HG02870 (cell line): Measurements from ENCODE around the gene MADCAM1.

Source experiments
- ATAC-seq: cut with Tn5 transposase; IDR thresholded peaks from one replicate; pipeline ENCODE4 v1.9.1; 2021; ENCODE audit warnings: mild to moderate bottlenecking, moderate library complexity; ENCODE audit not compliant: unreplicated experiment

Gene MADCAM1

DNA sequence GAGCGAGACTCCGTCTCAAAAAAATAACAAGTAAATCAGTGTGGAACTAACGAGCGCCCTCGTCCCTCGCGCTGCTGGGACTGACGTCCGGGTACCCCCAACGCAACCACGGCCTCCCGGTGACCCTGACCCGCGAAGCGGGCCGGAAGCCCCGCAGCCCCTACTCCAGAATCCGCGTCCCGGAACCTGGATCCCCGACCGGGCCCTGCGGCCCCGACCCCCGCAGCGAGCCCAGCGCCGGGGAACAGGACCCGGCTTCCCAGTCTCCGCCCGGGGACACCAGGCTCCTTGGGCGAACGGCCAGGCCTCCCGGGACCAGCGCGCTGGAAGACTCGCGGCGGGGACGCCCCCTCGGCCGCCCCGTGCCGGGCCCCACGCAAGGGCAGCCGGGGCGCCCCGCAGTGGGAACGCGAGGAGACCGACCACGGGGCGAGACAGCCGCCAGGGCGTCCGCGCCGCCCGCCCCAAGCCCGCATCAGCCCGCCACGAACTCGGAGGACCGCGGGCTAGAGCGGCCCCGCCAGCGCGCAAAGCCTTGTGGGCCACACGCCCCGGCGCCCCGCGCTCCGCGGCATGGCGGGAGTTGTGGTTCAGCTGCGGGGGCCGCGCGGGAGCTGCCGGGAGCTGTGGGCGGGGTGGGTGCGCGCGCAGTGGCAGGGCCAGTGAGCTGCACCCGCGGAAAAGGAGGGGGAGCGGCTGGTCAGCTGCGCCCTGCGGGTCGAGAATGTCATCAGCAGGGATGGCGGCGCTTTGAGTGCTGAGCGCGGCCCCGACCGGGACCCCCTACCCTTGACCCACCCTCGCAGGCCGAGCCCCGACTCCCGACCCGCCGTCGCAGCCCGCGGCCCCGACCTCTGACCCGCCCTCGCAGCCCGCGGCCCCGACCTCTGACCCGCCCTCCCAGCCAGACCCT is 7.5 kb upstream of the MADCAM1 start:
- peak; percentile 80 for ATAC-seq

DNA sequence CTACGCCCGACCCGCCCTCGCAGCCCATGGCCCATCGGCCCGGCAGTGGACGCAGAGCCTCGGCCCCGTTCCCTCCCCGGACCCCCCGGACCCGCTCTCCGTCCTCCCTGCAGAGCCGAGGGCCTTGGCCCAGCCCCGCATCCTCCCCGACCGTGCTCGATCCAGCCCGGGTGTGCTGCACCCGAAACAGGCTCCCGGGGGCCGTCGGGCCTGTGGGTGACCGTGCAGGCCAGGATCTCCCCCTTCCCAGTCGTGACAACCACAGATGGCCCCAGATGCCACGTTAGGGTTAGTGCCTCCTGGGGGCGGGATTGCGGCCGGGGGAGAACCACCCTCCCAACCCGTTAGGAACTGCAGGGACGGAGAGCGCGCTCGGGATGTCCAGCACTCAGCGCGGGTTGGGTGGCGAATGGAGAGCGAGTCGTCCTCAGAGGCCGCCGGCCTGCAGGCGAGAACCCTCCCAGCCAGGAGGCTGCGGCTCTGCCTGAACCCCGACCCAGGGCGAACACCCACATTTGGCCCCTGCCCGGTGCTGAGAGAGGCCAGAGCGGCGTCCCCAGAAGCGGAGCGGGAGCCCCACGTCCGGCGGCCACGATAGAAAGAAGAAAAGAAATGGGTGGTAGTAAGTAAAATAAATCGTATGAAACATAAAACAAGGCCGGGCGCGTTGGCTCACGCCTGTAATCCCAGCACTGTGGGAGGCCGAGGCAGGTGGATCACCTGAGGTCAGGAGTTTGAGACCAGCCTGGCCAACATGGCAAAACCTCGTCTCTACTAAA is 6.7 kb upstream of the MADCAM1 start:
- no peak for ATAC-seq

DNA sequence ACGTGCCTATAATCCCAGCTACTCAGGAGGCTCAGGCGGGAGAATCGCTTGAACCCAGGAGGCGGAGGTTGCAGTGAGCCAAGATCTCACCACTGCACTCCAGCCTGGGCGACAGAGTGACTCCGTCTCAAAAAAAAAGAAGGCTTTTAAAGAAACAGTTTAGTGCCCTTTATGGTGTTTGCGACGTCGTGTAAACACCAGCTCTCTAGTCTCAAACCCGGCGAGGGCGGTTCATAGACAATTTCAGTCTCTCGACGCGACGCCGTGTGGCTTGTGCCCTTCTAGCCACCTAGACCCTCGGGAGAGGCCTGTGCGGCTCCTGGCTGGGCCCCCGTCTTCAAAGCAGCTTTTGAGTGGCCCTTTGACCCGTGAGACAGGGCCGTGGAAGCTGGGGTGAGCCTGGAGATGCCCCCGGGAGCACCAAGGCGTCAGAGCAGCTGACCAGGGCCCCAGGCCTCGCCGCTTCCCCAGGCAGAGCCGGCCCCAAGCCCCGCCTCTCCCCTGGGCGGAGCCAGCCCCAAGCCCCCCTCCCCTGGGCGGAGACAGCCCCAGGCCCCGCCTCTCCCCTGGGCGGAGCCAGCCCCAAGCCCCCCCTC is 5.0 kb upstream of the MADCAM1 start:
- no peak for ATAC-seq

DNA sequence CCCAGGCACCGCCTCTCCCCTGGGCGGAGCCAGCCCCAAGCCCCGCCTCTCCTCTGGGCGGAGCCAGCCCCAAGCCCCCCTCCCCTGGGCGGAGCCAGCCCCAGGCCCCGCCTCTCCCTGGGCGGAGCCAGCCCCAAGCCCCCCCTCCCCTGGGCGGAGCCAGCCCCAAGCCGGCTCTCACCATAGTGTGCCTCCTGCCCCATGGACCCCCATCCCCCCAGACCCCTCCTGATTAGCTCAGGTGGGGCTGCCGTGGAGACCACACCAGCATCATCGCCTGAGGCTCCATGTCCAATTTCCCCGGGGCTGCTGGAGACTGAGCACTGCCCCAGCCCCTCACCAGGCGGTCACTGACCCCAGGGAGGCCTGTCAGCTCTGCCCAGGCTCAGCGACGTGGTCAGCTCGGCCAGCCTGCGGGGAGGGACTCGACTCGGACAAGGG is 4.2 kb upstream of the MADCAM1 start:
- ATAC-seq: no peak

DNA sequence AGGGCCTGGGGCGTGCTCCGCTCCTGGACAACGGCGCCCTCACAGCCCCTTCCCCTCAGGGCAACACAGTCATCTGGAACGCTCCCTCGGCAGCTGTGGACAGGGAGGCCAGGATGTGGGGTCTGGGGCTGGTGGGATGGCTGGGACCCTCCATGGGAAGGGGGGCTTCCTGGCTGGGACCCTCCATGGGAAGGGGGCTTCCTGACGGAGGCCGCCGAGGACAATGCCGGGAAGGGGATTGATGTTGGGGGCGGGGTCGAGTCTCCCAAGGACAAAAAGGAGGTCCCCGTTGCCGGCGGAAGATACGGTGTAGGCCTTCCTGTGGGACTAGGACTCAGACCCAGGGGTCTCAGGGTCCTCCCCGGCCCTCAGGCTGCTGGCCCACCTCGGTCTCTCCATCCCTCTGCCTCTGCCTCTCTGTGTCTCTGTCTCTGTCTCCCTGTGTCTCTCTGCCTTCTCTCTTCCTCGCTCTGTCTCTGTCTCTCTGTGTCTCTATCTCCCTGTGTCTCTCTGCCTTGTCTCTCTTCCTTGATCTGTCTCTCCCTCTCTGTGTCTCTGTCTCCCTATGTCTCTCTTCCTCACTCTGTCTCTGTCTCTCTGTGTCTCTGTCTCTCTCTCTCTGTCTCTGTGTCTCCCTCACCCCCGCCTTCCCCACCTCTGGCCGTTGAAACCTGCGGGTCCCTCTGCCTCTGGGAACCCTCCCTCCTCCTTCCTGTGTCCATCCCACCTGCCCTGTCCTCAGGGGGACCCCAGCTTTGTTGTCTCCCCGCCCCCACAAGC is 2.7 kb upstream of the MADCAM1 start:
- ATAC-seq: no peak

DNA sequence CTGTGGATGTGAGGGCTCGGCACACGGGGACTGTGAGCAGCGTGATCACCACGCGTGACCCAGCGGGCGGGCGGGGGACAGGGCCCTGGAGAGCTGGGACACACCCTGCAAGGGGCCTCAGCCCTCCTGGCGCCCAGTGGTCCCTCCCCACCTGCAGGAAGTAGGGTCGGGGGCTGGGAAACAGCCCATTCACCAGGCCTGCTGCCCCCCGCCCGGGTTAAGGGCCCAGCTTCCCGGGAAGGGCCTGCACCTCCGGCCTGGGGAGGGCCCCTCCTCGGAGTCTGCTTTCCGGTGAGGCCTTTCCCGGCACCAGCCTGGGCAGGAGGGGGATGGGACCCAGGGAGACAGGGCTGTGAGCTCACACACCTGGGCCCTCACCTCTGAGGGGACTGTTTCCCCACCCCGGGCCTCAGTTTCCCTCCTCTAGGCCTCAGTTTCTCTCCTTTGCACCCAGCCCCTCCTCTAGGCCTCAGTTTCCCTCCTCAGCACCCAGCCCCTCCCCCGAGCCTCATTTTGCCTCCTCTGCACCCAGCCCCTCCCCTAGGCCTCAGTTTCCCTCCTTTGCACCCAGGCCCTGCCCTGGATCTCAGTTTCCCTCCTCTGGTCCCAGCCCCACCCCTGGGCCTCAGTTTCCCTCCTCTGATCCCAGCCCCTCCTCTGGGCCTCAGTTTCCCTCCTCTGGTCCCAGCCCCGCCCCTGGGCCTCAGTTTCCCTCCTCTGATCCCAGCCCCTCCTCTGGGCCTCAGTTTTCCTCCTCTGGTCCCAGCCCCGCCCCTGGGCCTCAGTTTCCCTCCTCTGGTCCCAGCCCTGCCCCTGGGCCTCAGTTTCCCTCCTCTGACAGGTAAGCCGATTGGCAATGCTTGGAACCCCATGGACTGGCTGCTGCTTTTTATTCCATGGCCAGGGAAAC is 1.9 kb upstream of the MADCAM1 start:
- ATAC-seq: no peak

DNA sequence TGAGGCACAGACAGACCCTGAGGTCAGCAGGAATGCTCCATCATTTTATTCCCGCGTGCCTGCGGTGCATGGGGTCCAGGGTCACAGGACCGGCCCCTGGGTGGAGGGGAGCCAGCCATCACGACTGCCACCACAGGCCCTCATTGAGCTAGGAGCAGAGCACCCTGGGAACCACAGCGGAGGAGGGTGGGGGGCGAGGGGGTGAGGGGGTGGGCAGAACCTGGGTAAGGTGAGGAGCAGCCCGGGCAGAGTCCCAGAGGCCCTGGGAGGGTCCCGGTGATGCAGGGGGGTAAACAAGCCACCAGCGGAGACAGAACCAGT is 1.2 kb upstream of the MADCAM1 start:
- no peak for ATAC-seq

DNA sequence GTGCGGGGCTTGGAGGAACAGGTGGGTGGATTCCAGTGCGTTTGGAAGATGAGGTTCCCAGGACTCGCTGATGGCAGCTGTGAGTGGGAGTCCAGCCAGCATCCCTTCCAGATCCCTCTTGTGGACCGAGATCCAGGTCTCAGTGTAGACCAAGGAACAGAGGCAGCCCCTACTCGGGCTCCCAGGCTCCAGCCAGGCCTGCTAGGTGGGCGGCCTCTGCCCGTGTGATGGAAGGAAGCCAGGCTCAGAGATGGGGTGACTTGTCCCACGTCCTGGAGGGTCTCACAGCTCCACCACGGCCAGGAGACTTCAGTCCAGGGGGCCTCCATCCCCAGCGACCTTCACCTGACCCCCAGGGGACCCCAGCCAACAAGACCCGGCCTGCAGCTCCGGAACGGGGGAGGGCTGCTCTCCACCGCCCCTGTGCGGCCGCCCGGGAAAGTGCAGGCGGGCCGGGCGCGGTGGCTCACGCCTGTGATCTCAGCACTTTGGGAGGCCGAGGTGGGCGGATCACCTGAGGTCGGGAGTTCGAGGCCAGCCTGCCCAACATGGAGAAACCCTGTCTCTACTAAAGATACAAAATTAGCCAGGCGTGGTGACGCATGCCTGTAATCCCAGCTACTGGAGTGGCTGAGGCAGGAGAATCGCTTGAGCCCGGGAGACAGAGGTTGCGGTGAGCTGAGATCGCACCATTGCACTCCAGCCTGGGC is 729 bp upstream of the MADCAM1 start:
- ATAC-seq: no peak

DNA sequence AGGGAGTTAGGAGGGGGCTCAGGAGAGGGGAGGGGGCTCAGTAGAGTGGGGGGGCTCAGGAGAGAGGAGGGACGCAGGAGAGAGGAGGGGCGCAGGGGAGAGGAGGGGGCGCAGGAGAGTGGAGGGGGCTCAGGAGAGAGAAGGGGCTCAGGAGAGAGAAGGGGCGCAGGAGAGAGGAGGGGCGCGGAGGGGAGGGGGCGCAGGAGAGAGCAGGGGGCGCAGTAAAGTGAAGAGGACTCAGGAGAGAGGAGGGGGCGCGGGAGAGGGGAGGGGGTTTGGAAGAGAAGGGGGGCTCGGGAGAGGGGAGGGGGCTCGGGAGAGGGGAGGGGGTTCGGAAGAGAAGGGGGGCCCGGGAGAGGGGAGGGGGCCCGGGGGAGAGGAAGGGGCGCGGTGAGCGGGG is 700 bp downstream of the MADCAM1 start:
- ATAC-seq: no peak

DNA sequence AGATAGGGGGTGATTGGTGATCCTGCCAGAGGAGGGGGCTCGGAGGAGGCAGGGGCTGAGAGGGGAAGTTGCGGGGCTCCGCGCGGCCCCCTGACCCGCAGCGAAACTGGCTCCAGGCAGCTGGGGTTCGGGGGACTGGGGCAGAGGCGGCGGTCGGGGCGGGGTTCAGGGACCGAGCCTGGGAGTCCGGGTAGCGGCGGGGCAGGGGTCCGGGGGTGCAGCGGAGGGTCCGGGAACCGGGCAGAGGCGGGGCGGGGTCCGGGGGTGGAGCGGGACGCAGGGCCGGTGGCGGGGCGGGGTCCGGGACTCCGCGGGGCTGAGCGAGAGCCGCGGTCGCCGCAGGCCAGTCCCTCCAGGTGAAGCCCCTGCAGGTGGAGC is 1.2 kb downstream of the MADCAM1 start:
- ATAC-seq: no peak

DNA sequence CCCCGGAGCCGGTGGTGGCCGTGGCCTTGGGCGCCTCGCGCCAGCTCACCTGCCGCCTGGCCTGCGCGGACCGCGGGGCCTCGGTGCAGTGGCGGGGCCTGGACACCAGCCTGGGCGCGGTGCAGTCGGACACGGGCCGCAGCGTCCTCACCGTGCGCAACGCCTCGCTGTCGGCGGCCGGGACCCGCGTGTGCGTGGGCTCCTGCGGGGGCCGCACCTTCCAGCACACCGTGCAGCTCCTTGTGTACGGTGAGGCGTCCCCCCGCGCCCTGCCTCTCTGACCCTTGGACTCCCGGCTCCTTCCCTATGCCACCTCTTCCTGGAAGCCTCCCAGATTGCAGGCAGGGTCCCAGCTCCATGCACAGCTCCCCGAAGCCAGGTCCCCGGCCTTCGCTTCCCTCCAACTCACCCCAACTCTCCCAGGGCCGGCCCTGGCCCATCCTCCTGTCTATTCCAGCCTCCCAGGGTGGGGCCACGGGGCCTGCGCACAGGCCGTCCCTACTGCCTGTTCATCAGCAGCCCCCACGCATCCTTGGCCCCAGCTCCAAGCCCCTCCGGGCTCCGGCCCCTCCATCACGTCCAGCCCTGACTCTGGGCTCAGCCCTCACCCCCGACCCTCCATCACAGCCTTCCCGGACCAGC is 1.7 kb downstream of the MADCAM1 start:
- no peak for ATAC-seq

DNA sequence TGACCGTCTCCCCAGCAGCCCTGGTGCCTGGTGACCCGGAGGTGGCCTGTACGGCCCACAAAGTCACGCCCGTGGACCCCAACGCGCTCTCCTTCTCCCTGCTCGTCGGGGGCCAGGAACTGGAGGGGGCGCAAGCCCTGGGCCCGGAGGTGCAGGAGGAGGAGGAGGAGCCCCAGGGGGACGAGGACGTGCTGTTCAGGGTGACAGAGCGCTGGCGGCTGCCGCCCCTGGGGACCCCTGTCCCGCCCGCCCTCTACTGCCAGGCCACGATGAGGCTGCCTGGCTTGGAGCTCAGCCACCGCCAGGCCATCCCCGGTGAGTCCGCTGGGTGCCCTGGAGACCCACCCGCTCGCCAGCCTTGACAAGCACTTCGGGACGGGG is 2.2 kb downstream of the MADCAM1 start:
- ATAC-seq: no peak

DNA sequence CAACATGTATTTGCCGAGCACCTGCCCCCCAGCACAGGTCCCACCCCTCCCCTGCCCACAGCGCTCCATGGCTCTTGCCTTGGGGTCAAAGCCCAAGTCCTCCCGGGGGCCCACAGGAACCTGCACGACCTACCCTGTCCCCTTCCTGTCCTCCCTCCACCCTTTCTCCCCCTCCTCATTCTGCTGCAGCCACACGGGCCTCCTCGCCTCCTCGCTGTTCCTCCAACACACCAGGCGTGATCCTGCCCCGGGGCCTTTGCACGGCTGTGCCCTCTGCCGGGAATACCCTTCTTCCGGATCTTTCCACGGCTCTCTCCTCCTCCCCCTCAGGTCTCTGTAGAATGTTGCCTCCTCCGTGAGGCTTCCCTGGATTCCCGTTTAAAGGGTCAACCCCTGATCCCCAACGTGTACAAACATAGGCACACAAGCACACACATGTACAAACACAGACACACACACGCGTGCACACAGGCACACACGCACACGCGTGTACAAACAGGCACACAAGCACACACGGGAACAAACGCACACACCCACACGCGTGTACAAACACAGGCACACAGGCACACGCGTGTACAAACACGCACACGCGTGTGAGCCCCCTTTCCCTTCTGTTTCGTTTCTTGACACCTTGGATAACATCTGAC is 2.8 kb downstream of the MADCAM1 start:
- ATAC-seq: no peak

DNA sequence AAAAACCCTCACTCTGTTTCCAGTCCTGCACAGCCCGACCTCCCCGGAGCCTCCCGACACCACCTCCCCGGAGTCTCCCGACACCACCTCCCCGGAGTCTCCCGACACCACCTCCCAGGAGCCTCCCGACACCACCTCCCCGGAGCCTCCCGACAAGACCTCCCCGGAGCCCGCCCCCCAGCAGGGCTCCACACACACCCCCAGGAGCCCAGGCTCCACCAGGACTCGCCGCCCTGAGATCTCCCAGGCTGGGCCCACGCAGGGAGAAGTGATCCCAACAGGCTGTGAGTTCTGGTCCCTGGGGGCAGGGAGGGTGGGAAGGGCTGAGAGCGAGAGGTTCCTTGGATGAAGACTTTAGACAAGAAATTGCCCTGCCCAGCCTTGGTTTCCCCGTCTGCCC is 5.4 kb downstream of the MADCAM1 start:
- no peak for ATAC-seq

DNA sequence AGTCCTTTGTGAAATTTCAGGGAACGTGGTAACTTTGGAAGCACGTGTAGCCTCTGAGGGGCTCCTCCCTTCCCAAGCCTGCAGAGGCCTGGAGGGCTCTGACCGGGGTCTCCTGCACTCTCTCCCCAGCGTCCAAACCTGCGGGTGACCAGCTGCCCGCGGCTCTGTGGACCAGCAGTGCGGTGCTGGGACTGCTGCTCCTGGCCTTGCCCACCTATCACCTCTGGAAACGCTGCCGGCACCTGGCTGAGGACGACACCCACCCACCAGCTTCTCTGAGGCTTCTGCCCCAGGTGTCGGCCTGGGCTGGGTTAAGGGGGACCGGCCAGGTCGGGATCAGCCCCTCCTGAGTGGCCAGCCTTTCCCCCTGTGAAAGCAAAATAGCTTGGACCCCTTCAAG is 8.3 kb downstream of the MADCAM1 start:
- ATAC-seq: no peak

DNA sequence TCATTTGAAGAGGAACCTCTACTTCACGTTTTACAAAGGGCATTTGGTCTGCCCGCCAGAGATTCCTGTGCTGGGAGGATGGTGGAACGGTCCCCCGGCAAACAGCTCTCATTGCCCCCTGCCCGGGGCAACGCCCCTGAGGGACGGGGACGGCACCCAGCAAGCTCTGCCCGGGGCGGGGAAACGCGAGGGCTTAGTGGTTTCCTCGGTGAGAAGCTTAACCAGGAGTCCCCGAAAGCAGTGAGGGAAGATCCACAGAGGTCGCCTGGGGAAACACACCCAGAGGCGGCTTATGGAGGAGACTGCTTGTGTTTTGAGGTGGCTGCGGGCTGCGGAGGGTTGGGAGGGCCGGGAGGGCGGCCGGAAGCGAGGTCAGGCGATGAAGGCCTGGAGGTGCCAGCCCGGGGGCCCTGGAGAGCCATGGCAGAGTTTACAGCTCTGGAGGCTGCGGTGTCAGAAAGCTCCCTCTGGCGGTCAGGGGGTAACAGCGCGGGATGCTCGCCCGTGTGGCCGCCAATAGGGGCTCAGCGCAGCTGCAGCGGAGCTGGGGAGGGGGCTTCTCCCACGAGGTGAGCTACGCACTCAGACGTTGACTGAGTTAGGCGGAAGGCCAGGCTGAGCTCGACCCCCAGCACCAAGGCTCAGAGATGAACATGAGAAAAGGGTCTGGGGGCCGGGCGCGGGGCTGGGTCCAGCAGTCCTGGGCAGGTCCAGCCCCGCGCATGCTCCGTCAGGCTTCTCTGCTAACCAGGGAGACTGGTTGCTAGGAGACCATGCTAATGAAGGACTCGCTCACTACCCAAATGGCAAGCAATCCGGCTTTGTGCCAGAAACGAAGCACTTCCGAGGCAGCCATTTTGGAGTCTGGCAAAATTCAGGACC is 10.4 kb downstream of the MADCAM1 start:
- peak; percentile 65 for ATAC-seq
